ENCODE results near the gene SKIC2.
"Not testable (repeated sequence)": the region's sequence is repeated elsewhere in the genome, so short reads cannot be mapped to it uniquely, and the experiment has no call there.

Gene SKIC2

GRCh38 chr6:31927863-31928671, 30.9 kb upstream of the SKIC2 start:
- in situ Hi-C loops (cut with HindIII; ENCODE audit: low pct_unique_long_range_greater_than_20kb, low sequenced_read_pairs), result no loop called here
- TF ChIP-seq JUND (IDR thresholded peaks at IDR 0.05; ENCODE audit: low read depth), result no peak
- no peak for DNase-seq (ENCODE audit: low read depth in 1 of 2, low spot score in 1 of 2)

DNA sequence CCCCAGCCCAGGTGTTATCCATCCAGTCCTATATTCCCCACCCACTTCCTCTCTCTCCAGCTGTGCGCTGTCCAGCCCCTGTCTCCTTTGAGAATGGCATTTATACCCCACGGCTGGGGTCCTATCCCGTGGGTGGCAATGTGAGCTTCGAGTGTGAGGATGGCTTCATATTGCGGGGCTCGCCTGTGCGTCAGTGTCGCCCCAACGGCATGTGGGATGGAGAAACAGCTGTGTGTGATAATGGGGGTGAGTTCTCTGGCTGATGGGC, 30.4 kb upstream of the SKIC2 start:
- in situ Hi-C loops (cut with HindIII; ENCODE audit: low pct_unique_long_range_greater_than_20kb, low sequenced_read_pairs), result no loop called here
- TF ChIP-seq JUND (IDR thresholded peaks at IDR 0.05; ENCODE audit: low read depth), result no peak

DNA sequence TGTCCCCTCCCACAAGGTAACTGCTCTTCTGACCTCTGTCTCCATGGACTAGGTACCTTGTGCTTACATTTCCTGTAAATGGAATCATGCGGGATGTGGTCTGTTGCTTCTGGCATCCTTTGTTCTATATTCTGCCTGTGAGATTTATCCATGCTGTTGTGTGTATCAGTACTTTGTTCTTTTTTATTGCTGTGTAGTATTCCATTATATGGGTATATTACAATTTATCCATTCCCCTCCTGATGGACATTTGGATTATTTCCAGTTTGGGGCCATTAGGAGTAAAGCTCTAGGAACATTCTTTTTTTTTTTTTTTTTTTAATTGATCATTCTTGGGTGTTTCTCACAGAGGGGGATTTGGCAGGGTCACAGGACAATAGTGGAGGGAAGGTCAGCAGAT, 28.0 kb upstream of the SKIC2 start:
- in situ Hi-C loops (cut with HindIII; ENCODE audit: low pct_unique_long_range_greater_than_20kb, low sequenced_read_pairs), result no loop called here
- DNase-seq (ENCODE audit: low read depth in 1 of 2, low spot score in 1 of 2), result no peak
- no peak for TF ChIP-seq JUND (IDR thresholded peaks at IDR 0.05; ENCODE audit: low read depth)

More for the DNA sequence above, 30.4 kb upstream of the SKIC2 start:
- DNase-seq (ENCODE audit: low read depth in 1 of 2, low spot score in 1 of 2), result no peak

- in situ Hi-C loops (cut with HindIII; ENCODE audit: low pct_unique_long_range_greater_than_20kb, low sequenced_read_pairs); DNase-seq (ENCODE audit: low read depth in 1 of 2, low spot score in 1 of 2): not testable (repeated sequence)
Observed at GRCh38 chr6:31932137-31932536, 26.8 kb upstream of the SKIC2 start.

GRCh38 chr6:31933537-31933936, 25.4 kb upstream of the SKIC2 start:
- TF ChIP-seq JUND (IDR thresholded peaks at IDR 0.05; ENCODE audit: low read depth), result no peak

GRCh38 chr6:31935021-31935420, 24.0 kb upstream of the SKIC2 start:
- no peak for DNase-seq (ENCODE audit: low read depth in 1 of 2, low spot score in 1 of 2)
- no peak for TF ChIP-seq JUND (IDR thresholded peaks at IDR 0.05; ENCODE audit: low read depth)
- in situ Hi-C loops (cut with HindIII; ENCODE audit: low pct_unique_long_range_greater_than_20kb, low sequenced_read_pairs), result no loop called here

More at GRCh38 chr6:31933537-31933936, 25.4 kb upstream of the SKIC2 start:
- DNase-seq (ENCODE audit: low read depth in 1 of 2, low spot score in 1 of 2), result no peak
- in situ Hi-C loops (cut with HindIII; ENCODE audit: low pct_unique_long_range_greater_than_20kb, low sequenced_read_pairs), result no loop called here

DNA sequence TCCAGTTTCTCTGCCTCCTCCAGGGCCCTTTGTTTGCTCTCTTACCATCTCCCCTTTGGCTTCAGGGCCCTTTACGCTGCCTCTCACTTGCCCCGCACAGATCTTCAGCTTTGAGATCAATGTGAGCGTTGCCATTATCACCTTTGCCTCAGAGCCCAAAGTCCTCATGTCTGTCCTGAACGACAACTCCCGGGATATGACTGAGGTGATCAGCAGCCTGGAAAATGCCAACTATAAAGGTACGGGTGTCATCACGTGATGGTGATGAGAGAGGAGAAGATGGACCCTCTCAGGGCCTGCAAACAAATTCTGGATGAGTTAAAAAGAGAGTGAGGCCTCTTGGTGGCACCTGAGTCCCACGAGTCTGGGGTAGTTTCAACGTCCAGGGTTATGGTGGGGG, 23.2 kb upstream of the SKIC2 start:
- DNase-seq (ENCODE audit: low read depth in 1 of 2, low spot score in 1 of 2), result no peak
- no peak for TF ChIP-seq JUND (IDR thresholded peaks at IDR 0.05; ENCODE audit: low read depth)
- in situ Hi-C loops (cut with HindIII; ENCODE audit: low pct_unique_long_range_greater_than_20kb, low sequenced_read_pairs), result no loop called here

- DNase-seq (ENCODE audit: low read depth in 1 of 2, low spot score in 1 of 2), result peak in 1 of 2 experiments; percentile 64
- in situ Hi-C loops (cut with HindIII; ENCODE audit: low pct_unique_long_range_greater_than_20kb, low sequenced_read_pairs), result no loop called here
- TF ChIP-seq JUND (IDR thresholded peaks at IDR 0.05; ENCODE audit: low read depth), result no peak
Observed at GRCh38 chr6:31940256-31940664, 18.7 kb upstream of the SKIC2 start.

GRCh38 chr6:31943742-31944141, 15.2 kb upstream of the SKIC2 start:
- no peak for DNase-seq (ENCODE audit: low read depth in 1 of 2, low spot score in 1 of 2)
- in situ Hi-C loops (cut with HindIII; ENCODE audit: low pct_unique_long_range_greater_than_20kb, low sequenced_read_pairs), result no loop called here
- TF ChIP-seq JUND (IDR thresholded peaks at IDR 0.05; ENCODE audit: low read depth), result no peak

- in situ Hi-C loops (cut with HindIII; ENCODE audit: low pct_unique_long_range_greater_than_20kb, low sequenced_read_pairs), result no loop called here
- no peak for DNase-seq (ENCODE audit: low read depth in 1 of 2, low spot score in 1 of 2)
- no peak for TF ChIP-seq JUND (IDR thresholded peaks at IDR 0.05; ENCODE audit: low read depth)
Observed at GRCh38 chr6:31945154-31945506, 13.8 kb upstream of the SKIC2 start.

DNA sequence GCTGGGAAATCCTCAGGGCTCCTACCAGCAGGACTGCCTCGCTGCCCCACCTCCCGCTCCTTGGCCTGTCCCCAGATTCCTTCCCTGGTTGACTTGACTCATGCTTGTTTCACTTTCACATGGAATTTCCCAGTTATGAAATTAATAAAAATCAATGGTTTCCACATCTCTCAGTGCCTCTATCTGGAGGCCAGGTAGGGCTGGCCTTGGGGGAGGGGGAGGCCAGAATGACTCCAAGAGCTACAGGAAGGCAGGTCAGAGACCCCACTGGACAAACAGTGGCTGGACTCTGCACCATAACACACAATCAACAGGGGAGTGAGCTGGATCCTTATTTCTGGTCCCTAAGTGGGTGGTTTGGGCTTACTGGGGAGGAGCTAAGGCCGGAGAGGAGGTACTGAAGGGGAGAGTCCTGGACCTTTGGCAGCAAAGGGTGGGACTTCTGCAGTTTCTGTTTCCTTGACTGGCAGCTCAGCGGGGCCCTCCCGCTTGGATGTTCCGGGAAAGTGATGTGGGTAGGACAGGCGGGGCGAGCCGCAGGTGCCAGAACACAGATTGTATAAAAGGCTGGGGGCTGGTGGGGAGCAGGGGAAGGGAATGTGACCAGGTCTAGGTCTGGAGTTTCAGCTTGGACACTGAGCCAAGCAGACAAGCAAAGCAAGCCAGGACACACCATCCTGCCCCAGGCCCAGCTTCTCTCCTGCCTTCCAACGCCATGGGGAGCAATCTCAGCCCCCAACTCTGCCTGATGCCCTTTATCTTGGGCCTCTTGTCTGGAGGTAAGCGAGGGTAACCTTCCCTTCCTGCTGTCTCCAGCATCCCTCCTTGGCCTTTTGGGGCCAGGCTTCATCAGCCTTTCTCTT, 13.2 kb upstream of the SKIC2 start, which contains the start of gene CFB:
TSS of gene CFB (plus strand) at position 589 of the 863 bp plus-strand sequence. CDS start at position 716, 127 bp downstream.
- peak; percentile 74 to 85 for DNase-seq (ENCODE audit: low read depth in 1 of 2, low spot score in 1 of 2)
- in situ Hi-C loops (cut with HindIII; ENCODE audit: low pct_unique_long_range_greater_than_20kb, low sequenced_read_pairs), result no loop called here
- no peak for TF ChIP-seq JUND (IDR thresholded peaks at IDR 0.05; ENCODE audit: low read depth)

GRCh38 chr6:31946370-31946885, 12.5 kb upstream of the SKIC2 start:
- no peak for TF ChIP-seq JUND (IDR thresholded peaks at IDR 0.05; ENCODE audit: low read depth)
- no peak for DNase-seq (ENCODE audit: low read depth in 1 of 2, low spot score in 1 of 2)
- in situ Hi-C loops (cut with HindIII; ENCODE audit: low pct_unique_long_range_greater_than_20kb, low sequenced_read_pairs), result no loop called here

GRCh38 chr6:31947070-31947675, 11.8 kb upstream of the SKIC2 start:
- DNase-seq (ENCODE audit: low read depth in 1 of 2, low spot score in 1 of 2), result no peak
- TF ChIP-seq JUND (IDR thresholded peaks at IDR 0.05; ENCODE audit: low read depth), result no peak
- in situ Hi-C loops (cut with HindIII; ENCODE audit: low pct_unique_long_range_greater_than_20kb, low sequenced_read_pairs), result no loop called here

Measured in T47D (cell line).